Trophoblast cell (in vitro differentiated cells and primary cell): ENCODE data around the gene OR51B4.
"Not testable (repeated sequence)": the region's sequence is repeated elsewhere in the genome, so short reads cannot be mapped to it uniquely, and the experiment has no call there.

Experiments
- DNase-seq, 2 donors: peaks; one replicate each; pipeline ENCODE4 v3.0.0-alpha.2; 2016
- H2AFZ ChIP-seq: 2 replicates; pipeline ENCODE4 v1.6.1; 2013; ENCODE audit warnings: low read length, moderate library complexity, mild to moderate bottlenecking; ENCODE audit not compliant: insufficient read depth, poor library complexity
- H2AK5ac ChIP-seq: 2 replicates; pipeline ENCODE4 v1.6.1; 2013; ENCODE audit warnings: mild to moderate bottlenecking, low read length
- H2BK120ac ChIP-seq: 2 replicates; pipeline ENCODE4 v1.6.1; 2013; ENCODE audit warnings: low read length, mild to moderate bottlenecking, moderate library complexity; ENCODE audit not compliant: insufficient read depth, poor library complexity
- H2BK12ac ChIP-seq: 2 replicates; pipeline ENCODE4 v1.6.1; 2013; ENCODE audit warnings: mild to moderate bottlenecking, low read length, moderate library complexity
- H2BK5ac ChIP-seq: 2 replicates; pipeline ENCODE4 v1.6.1; 2013; ENCODE audit warnings: low read length, low read depth, moderate library complexity, mild to moderate bottlenecking; ENCODE audit not compliant: poor library complexity
- H3K14ac ChIP-seq: 2 replicates; pipeline ENCODE4 v1.6.1; 2013; ENCODE audit warnings: mild to moderate bottlenecking, low read length
- H3K18ac ChIP-seq: 2 replicates; pipeline ENCODE4 v1.6.1; 2013; ENCODE audit warnings: mild to moderate bottlenecking, low read length
- H3K23ac ChIP-seq: 2 replicates; pipeline ENCODE4 v1.6.1; 2013; ENCODE audit warnings: low read length
- H3K27ac ChIP-seq: 2 replicates; pipeline ENCODE4 v1.5.1; 2013; ENCODE audit warnings: low read depth, mild to moderate bottlenecking, inconsistent platforms, low read length, moderate library complexity
- H3K27me3 ChIP-seq: 2 replicates; pipeline ENCODE4 v1.6.1; 2013; ENCODE audit warnings: inconsistent platforms, mild to moderate bottlenecking, low read length, moderate library complexity; ENCODE audit not compliant: insufficient read depth
- H3K36me3 ChIP-seq, 2 experiments: 1 replicate in 1 of 2; 2 replicates in 1 of 2; pipeline ENCODE4 v1.6.1; 2013; ENCODE audit warnings: low read length in 2 of 2, mild to moderate bottlenecking in 2 of 2, moderate library complexity in 1 of 2; ENCODE audit not compliant: insufficient read depth in 2 of 2, control insufficient read depth in 1 of 2
- H3K4ac ChIP-seq: 2 replicates; pipeline ENCODE4 v1.6.1; 2013; ENCODE audit warnings: low read depth, mild to moderate bottlenecking, low read length, moderate library complexity
- H3K4me1 ChIP-seq, 2 experiments: 1 replicate in 1 of 2; 2 replicates in 1 of 2; pipeline ENCODE4 v1.6.1; 2013; ENCODE audit warnings: low read length in 2 of 2, mild to moderate bottlenecking in 2 of 2, moderate library complexity in 1 of 2; ENCODE audit not compliant: insufficient read depth in 2 of 2, control insufficient read depth in 1 of 2
- H3K4me2 ChIP-seq: 2 replicates; pipeline ENCODE4 v1.6.1; 2013; ENCODE audit warnings: inconsistent platforms, mild to moderate bottlenecking, low read length, moderate library complexity
- H3K4me3 ChIP-seq: 2 replicates; pipeline ENCODE4 v1.5.1; 2013; ENCODE audit warnings: mild to moderate bottlenecking, low read depth, low read length, inconsistent platforms
- H3K79me1 ChIP-seq: one replicate; pipeline ENCODE4 v1.6.1; 2013; ENCODE audit warnings: low read length
- H3K79me2 ChIP-seq: 2 replicates; pipeline ENCODE4 v1.6.1; 2013; ENCODE audit warnings: low read length, mild to moderate bottlenecking; ENCODE audit not compliant: control insufficient read depth, insufficient read depth, poor library complexity
- H3K9ac ChIP-seq: 2 replicates; pipeline ENCODE4 v1.6.1; 2013; ENCODE audit warnings: mild to moderate bottlenecking, low read length
- H3K9me3 ChIP-seq: 2 replicates; pipeline ENCODE4 v1.6.1; 2013; ENCODE audit warnings: low read depth, mild to moderate bottlenecking, control low read depth, inconsistent platforms, low read length; ENCODE audit not compliant: insufficient read depth
- H4K12ac ChIP-seq: 2 replicates; pipeline ENCODE4 v1.6.1; 2013; ENCODE audit warnings: low read depth, mild to moderate bottlenecking, low read length, moderate library complexity
- H4K8ac ChIP-seq: 2 replicates; pipeline ENCODE4 v1.6.1; 2013; ENCODE audit warnings: low read depth, mild to moderate bottlenecking, low read length, moderate library complexity
- H4K91ac ChIP-seq: one replicate; pipeline ENCODE4 v1.6.1; 2013; ENCODE audit warnings: low read depth, mild to moderate bottlenecking, low read length, moderate library complexity
- WGBS: extraction: QIAGEN DNeasy Blood & Tissue Kit; methylation state at CpG from one replicate; pipeline ENCODE4 v1.1.7; 2013; ENCODE audit warnings: missing lambda C conversion rate; ENCODE audit not compliant: insufficient read length, insufficient coverage; ENCODE audit errors: extremely low coverage; 5-methylcytosine and 5-hydroxymethylcytosine counted together

Gene OR51B4

DNA sequence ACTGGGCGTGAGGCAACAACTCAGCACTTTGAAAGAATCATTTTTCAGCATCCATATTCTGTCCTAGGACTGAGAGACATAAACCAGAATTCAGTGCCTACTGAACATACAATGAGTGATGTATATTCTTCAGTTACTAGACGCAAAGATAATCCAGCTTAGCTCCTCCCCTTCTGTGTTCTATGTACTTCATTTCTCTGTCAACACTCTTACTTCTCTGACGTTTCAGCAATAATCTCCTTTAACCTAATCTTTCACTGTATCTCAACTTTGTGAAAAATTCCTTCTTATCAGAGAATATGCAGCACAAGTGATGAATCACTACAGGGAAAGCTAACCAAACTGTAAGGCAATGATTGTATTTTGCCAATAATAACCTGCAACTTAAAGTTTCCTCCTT lies 44.1 kb upstream of the OR51B4 start:
- Histone ChIP-seq H3K4me1 (no peaks in the 10 kb centered on the region), H2AK5ac (no peak overlapping the region), H3K27ac (no peak overlapping the region), H3K79me1 (no peaks in the 10 kb centered on the region), H3K9me3 (no peaks in the 10 kb centered on the region), H3K9ac (no peak overlapping the region), H3K4me2 (no peak overlapping the region), H3K23ac (no peak overlapping the region), H2AFZ (no peak overlapping the region), H3K36me3 (no peaks in the 10 kb centered on the region), H3K14ac (no peak overlapping the region), H3K4me3 (no peak overlapping the region), H3K79me2 (no peaks in the 10 kb centered on the region), H3K27me3 (no peaks in the 10 kb centered on the region), H4K12ac (no peak overlapping the region), H3K18ac (no peak overlapping the region), H2BK5ac (no peak overlapping the region), H2BK120ac (no peak overlapping the region), H3K4ac (no peak overlapping the region), H4K91ac (no peak overlapping the region), H2BK12ac (no peak overlapping the region), H4K8ac (no peak overlapping the region)
- peak in 1 of 2 donors; percentile 61 for DNase-seq
- no CpG with 5 or more reads among the region's 3 CpGs for WGBS

DNA sequence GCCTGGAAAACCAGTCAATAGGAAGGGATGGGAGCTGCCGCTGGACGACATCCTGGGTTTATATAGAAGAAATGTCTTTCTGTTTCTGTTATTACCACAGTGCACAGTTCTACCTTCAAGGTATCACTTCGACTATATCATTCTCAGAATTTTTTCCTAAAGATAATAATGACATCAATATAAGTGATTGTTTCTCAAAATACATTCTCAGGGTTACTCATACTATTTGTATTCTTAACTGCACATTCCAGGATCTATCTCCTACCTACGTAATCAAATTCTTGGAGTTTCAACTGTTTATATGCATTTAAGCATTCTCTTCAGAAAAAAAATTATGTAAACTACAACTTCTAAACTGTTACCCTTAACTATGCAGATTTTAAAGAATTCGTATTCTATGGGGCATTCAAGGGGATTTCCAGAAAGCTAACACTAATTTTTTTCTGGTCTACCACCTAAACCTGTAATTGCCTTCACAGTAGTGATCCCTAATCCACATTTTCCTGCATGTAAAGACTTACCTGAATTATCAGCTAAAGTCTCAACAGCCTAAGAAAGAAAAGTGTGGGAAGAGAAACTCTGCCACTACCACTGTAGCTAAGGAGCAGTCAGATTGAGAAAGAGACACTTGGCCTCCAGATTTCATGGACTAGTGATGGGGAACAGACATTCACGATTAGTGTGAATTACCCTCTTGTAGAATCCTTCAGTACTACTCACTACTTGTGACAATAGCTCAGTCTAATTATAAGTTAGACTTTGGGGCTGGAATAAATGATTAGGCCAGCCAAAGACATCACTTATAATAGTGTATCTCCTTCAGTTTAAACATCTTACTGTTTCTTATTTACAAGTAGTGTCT lies 42.0 kb upstream of the OR51B4 start, which contains the start of gene OR51B5:
Gene OR51B5, minus strand, starts transcription at position 51 of the 862 bp plus-strand sequence. Its CDS starts 0 bp downstream, at position 51.
- Histone ChIP-seq H3K9ac (no peak within 1 kb of the TSS), H3K4ac (no peak within 1 kb of the TSS), H2BK12ac (no peak within 1 kb of the TSS), H3K14ac (no peak within 1 kb of the TSS), H4K91ac (no peak within 1 kb of the TSS), H3K4me2 (no peak within 1 kb of the TSS), H3K4me3 (no peak within 1 kb of the TSS), H3K79me2 (no peaks in the 10 kb centered on the region), H2AFZ (no peak within 1 kb of the TSS), H3K9me3 (no peaks in the 10 kb centered on the region), H3K23ac (no peak within 1 kb of the TSS), H3K79me1 (no peaks in the 10 kb centered on the region), H4K8ac (no peak within 1 kb of the TSS), H2BK120ac (no peak within 1 kb of the TSS), H3K4me1 (no peaks in the 10 kb centered on the region), H3K27me3 (no peaks in the 10 kb centered on the region), H3K36me3 (no peaks in the 10 kb centered on the region), H2AK5ac (no peak within 1 kb of the TSS), H3K27ac (no peak within 1 kb of the TSS), H2BK5ac (no peak within 1 kb of the TSS), H4K12ac (no peak within 1 kb of the TSS), H3K18ac (no peak within 1 kb of the TSS)
- DNase-seq, result peak in 1 of 2 donors; percentile 67
- no CpG with 5 or more reads among the region's 6 CpGs for WGBS

DNA sequence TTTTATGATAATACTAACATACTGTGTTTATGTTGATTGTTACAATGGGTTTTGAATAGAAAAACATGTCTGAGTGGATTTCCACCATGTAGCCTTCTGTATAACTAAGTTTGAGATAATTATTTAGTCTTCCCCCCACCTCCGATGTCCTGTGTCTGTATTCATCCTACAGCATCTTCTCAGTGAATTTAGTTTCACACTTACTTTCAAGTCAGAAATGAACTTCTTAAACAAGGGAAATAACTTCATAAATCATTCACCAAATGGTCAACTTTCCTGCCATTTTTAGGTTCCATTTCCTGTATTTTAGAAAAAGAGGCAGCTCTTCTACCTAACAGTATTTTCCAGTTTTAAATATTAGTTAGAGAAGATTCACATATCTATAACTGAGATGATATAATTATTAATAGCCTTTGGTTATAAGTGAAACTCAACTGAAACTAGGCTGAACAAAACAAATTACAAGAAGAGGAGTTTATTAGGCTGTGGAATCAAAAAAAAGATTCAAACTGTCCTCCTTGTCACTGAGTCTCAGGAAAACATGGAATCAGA lies 38.1 kb upstream of the OR51B4 start:
- no peak overlapping the region for H3K27ac ChIP-seq
- H2AK5ac ChIP-seq, result no peak overlapping the region
- no peaks in the 10 kb centered on the region for H3K9me3 ChIP-seq
- no peak for DNase-seq
- no peaks in the 10 kb centered on the region for H3K27me3 ChIP-seq
- H2BK5ac ChIP-seq, result no peak overlapping the region
- no peak overlapping the region for H3K14ac ChIP-seq
- no peak overlapping the region for H3K18ac ChIP-seq
- no CpG with 5 or more reads among the region's 1 CpG for WGBS
- H2BK120ac ChIP-seq, result no peak overlapping the region
- H3K4me1 ChIP-seq, result no peaks in the 10 kb centered on the region
- no peak overlapping the region for H4K12ac ChIP-seq
- no peaks in the 10 kb centered on the region for H3K36me3 ChIP-seq
- no peak overlapping the region for H3K4me3 ChIP-seq
- H3K79me2 ChIP-seq, result no peaks in the 10 kb centered on the region
- no peak overlapping the region for H2BK12ac ChIP-seq
- H3K4me2 ChIP-seq, result no peak overlapping the region
- H3K23ac ChIP-seq, result no peak overlapping the region
- no peak overlapping the region for H3K9ac ChIP-seq
- no peak overlapping the region for H3K4ac ChIP-seq
- no peak overlapping the region for H4K91ac ChIP-seq
- H2AFZ ChIP-seq, result no peak overlapping the region
- H4K8ac ChIP-seq, result no peak overlapping the region
- no peaks in the 10 kb centered on the region for H3K79me1 ChIP-seq

DNA sequence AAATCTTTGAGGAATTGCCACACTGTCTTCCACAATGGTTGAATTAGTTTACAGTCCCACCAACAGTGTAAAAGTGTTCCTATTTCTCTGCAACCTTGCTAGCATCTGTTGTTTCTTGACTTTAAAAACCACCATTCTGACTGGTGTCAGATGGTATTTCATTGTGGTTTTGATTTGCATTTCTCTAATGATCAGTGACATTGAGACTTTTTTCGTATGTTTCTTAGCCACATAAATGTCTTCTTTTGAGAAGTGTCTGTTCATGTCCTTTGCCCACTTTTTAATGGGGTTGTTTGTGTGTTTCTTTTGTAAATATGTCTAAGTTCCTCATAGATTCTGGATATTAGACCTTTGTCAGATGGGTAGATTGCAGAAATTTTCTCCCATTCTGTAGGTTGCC lies 35.5 kb upstream of the OR51B4 start:
- H2AFZ ChIP-seq, H4K91ac ChIP-seq, H4K8ac ChIP-seq, H3K36me3 ChIP-seq, H2AK5ac ChIP-seq, H3K9me3 ChIP-seq, H3K4me2 ChIP-seq, H3K79me2 ChIP-seq, H2BK12ac ChIP-seq, H3K4me3 ChIP-seq, H2BK120ac ChIP-seq, H3K4ac ChIP-seq, H3K23ac ChIP-seq, H3K4me1 ChIP-seq, H3K14ac ChIP-seq, H2BK5ac ChIP-seq, H3K79me1 ChIP-seq, H4K12ac ChIP-seq, H3K9ac ChIP-seq, H3K18ac ChIP-seq, H3K27me3 ChIP-seq, H3K27ac ChIP-seq, DNase-seq: not testable (repeated sequence)
- no CpG with 5 or more reads among the region's 1 CpG for WGBS
